Activated naive CD4-positive, alpha-beta T cell treated with anti-CD3 and anti-CD28 coated beads for 36 hours (primary cell): ENCODE data around the gene DNAJB6. TPM values are rescaled to one million over a fixed set of nuclear protein-coding genes. Genes with fewer than 3 reads are reported as not detected.
A peak's percentile ranks its signal among the peaks of the same experiment; 100 is the strongest.

ENCODE experiments used
- CTCF ChIA-PET: fragments of 350-600 bp; sonication (Branson Sonifier 250); formaldehyde crosslinking; loops from one replicate; lab custom pipeline; 2021; ENCODE audit warnings: antibody characterized with exemption; lab: Charles Lee
- DNase-seq: peaks from one replicate; pipeline ENCODE4 v3.0.0-alpha.2; 2020
- H3K27ac Mint-ChIP-seq: one replicate; pipeline ENCODE4 v1.8.0; 2021; ENCODE audit warnings: mild to moderate bottlenecking, mixed read lengths
- H3K27me3 Mint-ChIP-seq: one replicate; pipeline ENCODE4 v1.8.0; 2021; ENCODE audit warnings: low read depth, mixed read lengths
- H3K36me3 Mint-ChIP-seq: one replicate; pipeline ENCODE4 v1.8.0; 2021; ENCODE audit warnings: low read depth, mixed read lengths
- H3K4me1 Mint-ChIP-seq: one replicate; pipeline ENCODE4 v1.8.0; 2021; ENCODE audit warnings: low read depth, mixed read lengths
- H3K4me3 Mint-ChIP-seq: one replicate; pipeline ENCODE4 v1.8.0; 2021; ENCODE audit warnings: mild to moderate bottlenecking, moderate library complexity, mixed read lengths
- H3K9me3 Mint-ChIP-seq: one replicate; pipeline ENCODE4 v1.8.0; 2021; ENCODE audit warnings: mixed read lengths
- intact Hi-C: fragments of 100-400 bp; cut with micrococcal nuclease; formaldehyde crosslinking; loops from one replicate; pipeline ENCODE4 v1.15.1; 2023
- total RNA-seq, 2 experiments: library from RNA; stranded (reverse); gene quantifications; one replicate each; pipeline ENCODE4 v1.2.3, GENCODE V29; 2021

Gene DNAJB6
- total RNA-seq, 2 experiments from 2014 or later: 69.0 to 72.1 TPM

GRCh38 chr7:157358041-157358752 lies 21.4 kb downstream of the DNAJB6 start:
- CTCF ChIA-PET: no interaction called here
- no peak overlapping the region for H3K4me3 Mint-ChIP-seq
- H3K9me3 Mint-ChIP-seq: no peaks in the 10 kb centered on the region

GRCh38 chr7:157358753-157359096 lies 21.9 kb downstream of the DNAJB6 start:
- Mint-ChIP-seq H3K36me3 (peaks cover 19% of the 10 kb centered on the region), H3K4me1 (peaks cover 42% of the 10 kb centered on the region), H3K27ac (peak overlapping the region; percentile 62), H3K27me3 (no peaks in the 10 kb centered on the region), H3K4me3 (no peak overlapping the region), H3K9me3 (no peaks in the 10 kb centered on the region)
- no peak for DNase-seq
- CTCF ChIA-PET: no interaction called here
- intact Hi-C loops: no loop called here

More at GRCh38 chr7:157358041-157358752, 21.4 kb downstream of the DNAJB6 start:
- H3K27ac Mint-ChIP-seq: peak overlapping the region; percentile 62
- H3K4me1 Mint-ChIP-seq: peaks cover 47% of the 10 kb centered on the region
- no peaks in the 10 kb centered on the region for H3K27me3 Mint-ChIP-seq
- no peak for DNase-seq
- peaks cover 17% of the 10 kb centered on the region for H3K36me3 Mint-ChIP-seq
- intact Hi-C loops: no loop called here

- Mint-ChIP-seq H3K4me1 (peaks cover 38% of the 10 kb centered on the region), H3K4me3 (no peak overlapping the region), H3K27ac (no peak overlapping the region), H3K9me3 (no peaks in the 10 kb centered on the region), H3K36me3 (peaks cover 24% of the 10 kb centered on the region), H3K27me3 (no peaks in the 10 kb centered on the region)
- intact Hi-C loops: no loop called here
- CTCF ChIA-PET: no interaction called here
- DNase-seq: no peak
These were observed 22.8 kb downstream of the DNAJB6 start for GRCh38 chr7:157359581-157359980.

- H3K9me3 Mint-ChIP-seq: no peaks in the 10 kb centered on the region
- intact Hi-C loops: no loop called here
- CTCF ChIA-PET: interaction anchor here (1.1 kb wide), 1 partner anchor 21 kb away, joined by 3 read pairs; no protein-coding TSS in a partner anchor
- no peak overlapping the region for H3K27ac Mint-ChIP-seq
- H3K4me1 Mint-ChIP-seq: peaks cover 30% of the 10 kb centered on the region
- no peaks in the 10 kb centered on the region for H3K27me3 Mint-ChIP-seq
- DNase-seq: no peak
- H3K36me3 Mint-ChIP-seq: peaks cover 28% of the 10 kb centered on the region
- no peak overlapping the region for H3K4me3 Mint-ChIP-seq
These were observed 23.8 kb downstream of the DNAJB6 start for GRCh38 chr7:157360483-157361025.

- H3K27me3 Mint-ChIP-seq: no peaks in the 10 kb centered on the region
- intact Hi-C loops: no loop called here
- no peaks in the 10 kb centered on the region for H3K9me3 Mint-ChIP-seq
- CTCF ChIA-PET: interaction anchor here (1.1 kb wide), 1 partner anchor 22 kb away, joined by 3 read pairs; no protein-coding TSS in a partner anchor
- no peak overlapping the region for H3K27ac Mint-ChIP-seq
- DNase-seq: no peak
- H3K36me3 Mint-ChIP-seq: peaks cover 32% of the 10 kb centered on the region
- H3K4me3 Mint-ChIP-seq: no peak overlapping the region
- peaks cover 22% of the 10 kb centered on the region for H3K4me1 Mint-ChIP-seq
These were observed 24.7 kb downstream of the DNAJB6 start for GRCh38 chr7:157361537-157361936.

GRCh38 chr7:157362729-157363128 lies 25.9 kb downstream of the DNAJB6 start:
- Mint-ChIP-seq H3K27ac (no peak overlapping the region), H3K36me3 (peaks cover 38% of the 10 kb centered on the region), H3K27me3 (no peaks in the 10 kb centered on the region), H3K9me3 (no peaks in the 10 kb centered on the region), H3K4me3 (no peak overlapping the region), H3K4me1 (peaks cover 12% of the 10 kb centered on the region)
- intact Hi-C loops: no loop called here
- CTCF ChIA-PET: interaction anchor here (0.6 kb wide), 1 partner anchor 458 kb away, joined by 6 read pairs; no protein-coding TSS in a partner anchor
- DNase-seq: no peak

GRCh38 chr7:157366722-157367121 lies 29.9 kb downstream of the DNAJB6 start:
- no peak overlapping the region for H3K4me3 Mint-ChIP-seq
- intact Hi-C loops: no loop called here
- H3K27me3 Mint-ChIP-seq: no peaks in the 10 kb centered on the region
- H3K27ac Mint-ChIP-seq: no peak overlapping the region
- peaks cover 51% of the 10 kb centered on the region for H3K36me3 Mint-ChIP-seq
- DNase-seq: no peak
- CTCF ChIA-PET: no interaction called here
- H3K4me1 Mint-ChIP-seq: peaks cover 5% of the 10 kb centered on the region
- H3K9me3 Mint-ChIP-seq: no peaks in the 10 kb centered on the region

GRCh38 chr7:157368955-157369354 lies 32.2 kb downstream of the DNAJB6 start:
- DNase-seq: no peak
- Mint-ChIP-seq H3K36me3 (peaks cover 54% of the 10 kb centered on the region), H3K4me1 (peaks cover 14% of the 10 kb centered on the region), H3K27me3 (no peaks in the 10 kb centered on the region), H3K27ac (no peak overlapping the region), H3K9me3 (no peaks in the 10 kb centered on the region), H3K4me3 (no peak overlapping the region)
- CTCF ChIA-PET: interaction anchor here (0.9 to 1.3 kb wide), 2 partner anchors 15 to 30 kb away, joined by 3 read pairs; no protein-coding TSS in a partner anchor
- intact Hi-C loops: no loop called here

- CTCF ChIA-PET: interaction anchor here (1.0 kb wide), 1 partner anchor 16 kb away, joined by 3 read pairs; no protein-coding TSS in a partner anchor
- peaks cover 58% of the 10 kb centered on the region for H3K36me3 Mint-ChIP-seq
These were observed 33.9 kb downstream of the DNAJB6 start for GRCh38 chr7:157370742-157371141.

GRCh38 chr7:157371296-157371695 lies 34.5 kb downstream of the DNAJB6 start:
- peaks cover 60% of the 10 kb centered on the region for H3K36me3 Mint-ChIP-seq
- H3K4me1 Mint-ChIP-seq: peaks cover 37% of the 10 kb centered on the region
- H3K9me3 Mint-ChIP-seq: no peaks in the 10 kb centered on the region
- no peak overlapping the region for H3K27ac Mint-ChIP-seq
- no peaks in the 10 kb centered on the region for H3K27me3 Mint-ChIP-seq
- CTCF ChIA-PET: interaction anchor here (1.0 kb wide), 1 partner anchor 15 kb away, joined by 3 read pairs; no protein-coding TSS in a partner anchor
- DNase-seq: no peak
- intact Hi-C loops: no loop called here
- H3K4me3 Mint-ChIP-seq: no peak overlapping the region

More at GRCh38 chr7:157370742-157371141, 33.9 kb downstream of the DNAJB6 start:
- H3K4me1 Mint-ChIP-seq: peaks cover 32% of the 10 kb centered on the region
- H3K27ac Mint-ChIP-seq: no peak overlapping the region
- DNase-seq: no peak
- intact Hi-C loops: no loop called here
- no peaks in the 10 kb centered on the region for H3K27me3 Mint-ChIP-seq
- H3K4me3 Mint-ChIP-seq: no peak overlapping the region
- H3K9me3 Mint-ChIP-seq: no peaks in the 10 kb centered on the region

- H3K4me3 Mint-ChIP-seq: no peak overlapping the region
- H3K27me3 Mint-ChIP-seq: no peaks in the 10 kb centered on the region
- CTCF ChIA-PET: interaction anchor here (0.8 kb wide), 1 partner anchor 10 kb away, joined by 3 read pairs; no protein-coding TSS in a partner anchor
- no peaks in the 10 kb centered on the region for H3K9me3 Mint-ChIP-seq
- peaks cover 56% of the 10 kb centered on the region for H3K36me3 Mint-ChIP-seq
- peaks cover 47% of the 10 kb centered on the region for H3K4me1 Mint-ChIP-seq
- intact Hi-C loops: no loop called here
- peak overlapping the region; percentile 26 for H3K27ac Mint-ChIP-seq
- no peak for DNase-seq
These were observed 35.8 kb downstream of the DNAJB6 start for GRCh38 chr7:157372300-157373232.

- Mint-ChIP-seq H3K4me3 (no peak overlapping the region), H3K27me3 (no peaks in the 10 kb centered on the region), H3K36me3 (peaks cover 52% of the 10 kb centered on the region), H3K9me3 (no peaks in the 10 kb centered on the region), H3K27ac (peak overlapping the region; percentile 27), H3K4me1 (peaks cover 52% of the 10 kb centered on the region)
- CTCF ChIA-PET: no interaction called here
- no peak for DNase-seq
- intact Hi-C loops: no loop called here
These were observed 36.7 kb downstream of the DNAJB6 start for GRCh38 chr7:157373493-157373892.
